Activated naive CD8-positive, alpha-beta T cell (primary cell): ENCODE data around the gene PALLD.
"Not testable (repeated sequence)": the region's sequence is repeated elsewhere in the genome, so short reads cannot be mapped to it uniquely, and the experiment has no call there.

ENCODE experiments used
- H3K27ac Mint-ChIP-seq: one replicate; pipeline ENCODE4 v1.8.0; 2021; ENCODE audit warnings: mixed read lengths
- H3K27me3 Mint-ChIP-seq: one replicate; pipeline ENCODE4 v1.8.0; 2021; ENCODE audit warnings: mixed read lengths
- H3K36me3 Mint-ChIP-seq: one replicate; pipeline ENCODE4 v1.8.0; 2021; ENCODE audit warnings: mixed read lengths
- H3K4me1 Mint-ChIP-seq: one replicate; pipeline ENCODE4 v1.8.0; 2021; ENCODE audit warnings: low read depth, mixed read lengths
- H3K4me3 Mint-ChIP-seq: one replicate; pipeline ENCODE4 v1.8.0; 2021; ENCODE audit warnings: mild to moderate bottlenecking, mixed read lengths
- H3K9me3 Mint-ChIP-seq: one replicate; pipeline ENCODE4 v1.8.0; 2021; ENCODE audit warnings: low read depth, mixed read lengths

The PALLD gene

DNA sequence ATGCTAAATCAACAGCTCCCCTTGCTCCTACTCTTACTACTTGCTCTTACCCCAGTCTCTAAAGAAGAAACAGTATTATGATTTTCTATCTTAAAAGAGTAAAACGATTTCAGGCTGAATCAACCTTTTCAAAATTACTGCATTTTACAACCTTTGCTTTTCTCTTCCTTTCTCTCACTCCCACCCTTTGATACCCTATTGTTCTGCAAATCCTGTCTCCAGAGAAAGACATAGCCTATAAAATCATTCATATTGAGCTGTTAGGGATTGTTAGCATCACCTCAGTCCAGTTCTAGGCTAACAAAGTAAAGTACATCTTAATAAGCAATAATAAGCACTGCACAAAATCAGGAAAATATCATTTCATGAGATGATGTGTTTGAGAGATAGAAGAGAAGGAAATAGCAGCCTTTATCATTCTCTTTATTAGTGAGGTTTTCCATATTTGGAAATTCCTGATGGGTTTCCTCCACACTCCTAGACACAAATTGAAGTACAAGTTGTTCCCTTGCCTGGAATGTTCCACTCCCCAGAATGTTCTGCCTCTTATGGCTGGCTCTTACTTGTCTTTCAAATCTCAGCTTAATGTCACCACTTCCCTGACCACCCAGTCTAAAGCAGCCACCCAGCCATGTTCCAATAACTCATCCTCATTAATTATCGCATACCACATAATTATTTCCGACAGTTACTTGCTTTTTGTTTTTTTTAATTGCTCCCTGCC is 219.7 kb downstream of the PALLD start:
- Mint-ChIP-seq H3K4me3 (no peak overlapping the region), H3K27me3 (peaks cover 6% of the 10 kb centered on the region), H3K36me3 (no peaks in the 10 kb centered on the region), H3K27ac (no peak overlapping the region), H3K9me3 (no peaks in the 10 kb centered on the region), H3K4me1 (no peaks in the 10 kb centered on the region)

DNA sequence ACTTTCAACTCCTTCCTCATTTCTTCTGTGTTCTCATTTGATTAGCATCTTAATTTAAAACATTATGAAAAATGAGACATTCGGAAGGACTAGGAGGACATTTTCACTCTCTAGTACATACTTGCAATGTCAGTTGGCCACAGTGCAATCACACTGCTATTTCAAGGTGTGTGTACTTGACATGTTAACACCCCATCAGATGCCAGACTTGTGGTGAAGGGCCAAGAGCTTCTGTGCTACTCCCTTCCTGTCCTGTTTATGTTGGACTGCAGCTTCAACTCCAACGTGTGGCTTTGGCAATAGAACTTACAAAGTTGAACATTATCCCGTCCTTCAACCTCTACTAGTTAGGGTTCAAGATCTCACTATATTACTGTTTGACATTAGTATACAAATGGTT is 221.0 kb downstream of the PALLD start:
- no peak overlapping the region for H3K4me3 Mint-ChIP-seq
- H3K27ac Mint-ChIP-seq = no peak overlapping the region
- H3K4me1 Mint-ChIP-seq = peaks cover 6% of the 10 kb centered on the region
- H3K27me3 Mint-ChIP-seq = peaks cover 8% of the 10 kb centered on the region
- no peaks in the 10 kb centered on the region for H3K9me3 Mint-ChIP-seq
- no peaks in the 10 kb centered on the region for H3K36me3 Mint-ChIP-seq

DNA sequence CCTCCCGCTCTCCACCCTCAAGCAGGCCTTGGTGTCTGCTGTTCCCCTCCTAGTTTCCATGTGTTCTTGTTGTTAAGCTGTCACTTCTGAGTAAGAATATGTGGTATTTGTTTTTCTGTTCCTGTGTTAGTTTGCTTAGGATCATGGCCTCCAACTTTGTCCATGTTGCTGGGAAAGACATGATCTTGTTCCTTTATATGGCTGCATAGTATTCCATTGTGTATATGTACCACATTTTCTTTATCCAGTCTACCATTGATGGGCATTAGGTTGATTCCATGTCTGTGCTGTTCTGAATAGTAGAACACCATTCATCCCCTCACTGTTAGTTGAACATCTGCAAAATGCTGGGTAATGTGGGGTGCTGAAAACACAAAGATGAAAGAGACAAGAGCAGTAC is 222.9 kb downstream of the PALLD start:
- peaks cover 9% of the 10 kb centered on the region for H3K4me1 Mint-ChIP-seq
- H3K9me3 Mint-ChIP-seq = no peaks in the 10 kb centered on the region
- H3K4me3 Mint-ChIP-seq = no peak overlapping the region
- no peaks in the 10 kb centered on the region for H3K36me3 Mint-ChIP-seq
- peaks cover 8% of the 10 kb centered on the region for H3K27me3 Mint-ChIP-seq
- no peak overlapping the region for H3K27ac Mint-ChIP-seq

DNA sequence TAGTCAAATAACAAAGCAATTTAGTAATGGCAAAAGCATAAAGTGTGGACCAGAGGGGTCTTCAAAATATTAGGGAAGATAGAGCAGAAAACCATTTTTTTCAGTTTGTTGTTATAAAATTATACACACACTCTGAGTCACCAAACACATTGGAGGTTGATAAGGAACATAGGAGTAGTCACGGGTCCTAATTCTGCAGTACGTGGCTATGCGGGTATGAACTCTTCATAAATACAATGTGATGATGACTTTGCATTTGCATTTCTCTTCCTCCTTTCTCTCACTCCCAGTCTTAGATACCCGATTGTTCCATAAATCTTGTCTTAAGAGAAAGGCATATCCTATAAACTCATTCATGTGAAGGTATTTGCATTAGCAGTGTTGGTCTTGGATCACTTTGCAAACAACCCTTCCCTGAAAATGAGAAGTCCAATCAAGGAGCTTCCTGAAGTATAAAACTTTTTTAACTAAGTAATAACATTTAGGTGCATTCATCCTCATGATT is 223.6 kb downstream of the PALLD start:
- Mint-ChIP-seq H3K27ac (no peak overlapping the region), H3K9me3 (no peaks in the 10 kb centered on the region), H3K36me3 (no peaks in the 10 kb centered on the region), H3K27me3 (peaks cover 8% of the 10 kb centered on the region), H3K4me3 (no peak overlapping the region), H3K4me1 (peaks cover 9% of the 10 kb centered on the region)

DNA sequence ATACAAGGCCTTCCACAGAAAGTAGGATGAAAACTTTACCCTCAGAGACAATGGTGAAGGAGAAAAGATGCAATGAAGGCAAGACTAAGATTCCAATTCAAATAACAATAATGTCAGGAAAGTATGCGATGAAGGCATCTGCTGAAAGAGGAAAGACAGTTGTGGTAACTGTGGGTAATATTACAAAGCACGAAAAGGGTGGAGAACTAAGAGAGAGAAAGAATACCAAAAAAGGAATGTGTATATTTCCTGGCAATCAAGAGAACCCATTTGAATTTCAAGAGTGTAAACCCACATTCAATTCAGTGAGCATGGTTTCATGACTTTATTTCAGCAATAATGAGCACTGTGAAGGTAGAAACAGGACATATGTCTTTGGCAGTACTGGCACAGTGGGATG is 225.5 kb downstream of the PALLD start:
- peaks cover 12% of the 10 kb centered on the region for H3K27me3 Mint-ChIP-seq
- H3K27ac Mint-ChIP-seq = no peak overlapping the region
- H3K36me3 Mint-ChIP-seq = no peaks in the 10 kb centered on the region
- no peak overlapping the region for H3K4me3 Mint-ChIP-seq
- H3K4me1 Mint-ChIP-seq = peaks cover 9% of the 10 kb centered on the region
- no peaks in the 10 kb centered on the region for H3K9me3 Mint-ChIP-seq

DNA sequence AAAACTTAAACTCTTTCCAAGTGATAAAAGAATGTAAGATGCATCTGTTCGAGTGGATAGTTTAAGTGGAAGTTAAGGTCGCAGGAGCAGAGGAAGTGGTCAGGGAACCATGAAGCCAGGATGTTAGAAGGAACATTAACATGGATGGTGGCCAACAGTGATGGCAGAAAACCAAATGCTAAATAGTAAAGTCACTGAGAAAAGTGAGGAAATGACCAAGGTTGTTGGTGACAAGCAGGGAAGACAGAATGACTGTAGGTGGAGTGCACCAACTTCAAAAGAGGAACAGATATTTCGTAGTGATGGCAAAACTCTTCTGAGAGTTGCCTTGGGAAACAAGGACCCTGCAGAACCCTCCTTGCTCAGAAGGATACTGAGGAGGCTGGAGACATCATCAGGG is 226.2 kb downstream of the PALLD start:
- no peak overlapping the region for H3K4me3 Mint-ChIP-seq

DNA sequence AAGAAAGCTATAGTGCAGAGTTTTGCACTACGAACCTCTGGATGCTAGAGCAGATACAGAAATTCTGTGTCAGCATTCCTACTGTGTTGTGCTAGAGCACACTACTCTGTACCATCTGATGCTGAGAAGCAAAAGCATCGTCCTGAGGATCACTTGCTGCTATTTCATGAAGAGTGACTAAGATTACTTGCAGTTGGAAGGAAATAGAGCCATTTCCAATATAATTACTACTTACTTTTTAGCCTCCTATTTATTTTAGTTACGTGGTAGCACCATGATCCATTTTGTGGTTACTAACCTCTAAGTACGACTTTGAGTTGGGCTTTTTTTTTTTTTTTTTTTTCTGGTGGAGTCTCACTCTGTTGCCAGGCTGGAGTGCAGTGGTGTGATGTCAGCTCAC is 226.7 kb downstream of the PALLD start:
- Mint-ChIP-seq H3K4me3 (no peak overlapping the region), H3K4me1 (peaks cover 9% of the 10 kb centered on the region), H3K36me3 (no peaks in the 10 kb centered on the region), H3K9me3 (no peaks in the 10 kb centered on the region), H3K27me3 (peaks cover 12% of the 10 kb centered on the region), H3K27ac (no peak overlapping the region)

More for the DNA sequence above, 226.2 kb downstream of the PALLD start:
- Mint-ChIP-seq H3K27me3 (peaks cover 12% of the 10 kb centered on the region), H3K4me1 (peaks cover 9% of the 10 kb centered on the region), H3K27ac (no peak overlapping the region), H3K36me3 (no peaks in the 10 kb centered on the region), H3K9me3 (no peaks in the 10 kb centered on the region)

DNA sequence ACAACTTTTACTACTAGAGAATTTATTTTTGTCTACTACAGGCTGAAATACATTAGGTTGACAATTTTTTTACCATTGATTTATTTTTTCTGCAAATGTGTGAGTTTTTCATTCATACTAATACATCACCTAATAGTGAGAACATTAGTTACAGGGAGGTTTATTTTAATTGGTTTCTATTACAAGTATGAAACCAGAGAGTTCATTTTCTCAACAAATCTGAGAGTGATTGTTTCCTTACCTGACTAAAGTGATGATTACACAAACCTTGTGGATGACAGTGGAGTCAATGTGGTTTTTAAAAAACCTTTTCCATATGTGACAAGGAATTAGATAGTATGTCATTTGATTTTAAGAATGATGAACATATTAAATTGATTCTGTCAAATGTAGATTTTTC is 227.4 kb downstream of the PALLD start:
- peaks cover 13% of the 10 kb centered on the region for H3K27me3 Mint-ChIP-seq

DNA sequence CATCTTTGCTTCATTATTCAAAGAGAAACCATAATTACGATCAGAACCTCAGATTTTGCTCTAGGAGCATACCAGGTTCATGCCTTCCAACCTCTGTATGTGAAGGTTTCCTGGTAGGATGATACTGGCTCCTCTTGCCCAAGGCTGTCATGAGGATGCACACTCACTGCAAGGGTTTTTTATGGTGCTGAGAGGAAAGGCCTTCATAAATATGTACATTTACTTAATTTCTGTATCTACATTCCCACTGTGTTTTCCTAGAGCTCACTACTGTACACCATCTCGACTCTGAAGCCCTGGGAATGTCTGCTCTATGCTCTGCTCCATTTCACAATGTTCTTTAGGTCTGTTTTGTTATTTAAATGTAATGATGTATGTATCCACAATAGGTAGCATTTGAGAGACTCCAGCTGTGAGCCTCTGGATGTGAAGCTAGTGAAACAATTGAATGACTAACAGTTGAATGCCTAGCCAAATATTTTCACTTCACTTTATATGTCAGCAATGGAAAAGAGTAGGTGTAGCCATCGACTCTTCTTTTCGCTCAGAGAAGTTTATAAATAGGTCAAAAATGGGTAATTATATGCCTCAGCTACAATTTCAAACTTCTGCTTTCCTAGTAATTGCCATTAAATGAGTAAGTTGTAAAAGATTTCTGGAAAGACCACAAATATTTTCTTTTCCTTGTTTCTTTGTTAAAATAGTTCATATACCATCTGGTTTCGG is 228.0 kb downstream of the PALLD start:
- Mint-ChIP-seq H3K4me1 (peaks cover 9% of the 10 kb centered on the region), H3K36me3 (no peaks in the 10 kb centered on the region), H3K9me3 (no peaks in the 10 kb centered on the region), H3K4me3 (no peak overlapping the region), H3K27me3 (peaks cover 14% of the 10 kb centered on the region), H3K27ac (no peak overlapping the region)

More for the DNA sequence above, 227.4 kb downstream of the PALLD start:
- Mint-ChIP-seq H3K9me3 (no peaks in the 10 kb centered on the region), H3K36me3 (no peaks in the 10 kb centered on the region), H3K4me3 (no peak overlapping the region), H3K27ac (no peak overlapping the region), H3K4me1 (peaks cover 9% of the 10 kb centered on the region)

DNA sequence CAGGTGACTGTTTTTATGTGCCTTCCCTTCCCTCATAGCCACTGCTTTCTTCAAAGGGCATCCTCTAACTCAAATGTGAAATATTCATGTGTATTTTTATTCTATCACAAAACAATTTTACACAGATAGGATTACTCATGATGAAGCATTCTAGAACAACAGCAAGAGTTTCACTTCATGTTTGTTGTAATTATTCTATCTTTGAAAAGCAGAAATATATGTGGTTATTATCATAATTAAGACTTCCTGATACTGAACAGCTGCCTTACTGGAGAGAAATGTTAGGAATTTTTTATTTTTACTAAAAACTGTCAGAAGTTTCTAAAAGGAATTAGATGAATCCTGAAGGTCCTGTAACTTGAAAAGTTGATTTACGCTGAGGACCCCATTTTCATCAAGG is 229.1 kb downstream of the PALLD start:
- Mint-ChIP-seq H3K4me1 (peaks cover 9% of the 10 kb centered on the region), H3K4me3 (no peak overlapping the region), H3K9me3 (no peaks in the 10 kb centered on the region), H3K27me3 (peaks cover 15% of the 10 kb centered on the region), H3K36me3 (no peaks in the 10 kb centered on the region), H3K27ac (no peak overlapping the region)

DNA sequence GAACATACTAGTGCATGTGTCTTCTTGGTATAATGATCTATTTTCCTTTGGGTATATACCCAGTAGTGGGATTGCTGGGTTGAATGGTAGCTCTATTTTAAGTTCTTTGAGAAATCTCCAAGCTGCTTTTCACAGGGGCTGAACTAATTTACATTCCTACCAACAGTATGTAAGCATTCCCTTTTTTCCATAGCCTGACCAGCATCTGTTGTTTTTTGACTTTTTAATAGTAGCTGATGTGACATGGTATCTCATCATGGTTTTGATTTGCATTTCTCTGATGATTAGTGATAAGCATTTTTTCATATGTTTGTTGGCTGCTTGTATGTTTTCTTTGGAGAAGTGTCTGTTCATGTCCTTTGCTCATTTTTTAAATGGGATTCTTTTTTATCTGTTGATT is 230.3 kb downstream of the PALLD start:
- peaks cover 13% of the 10 kb centered on the region for H3K27me3 Mint-ChIP-seq
- not testable (repeated sequence) for H3K27ac Mint-ChIP-seq

DNA sequence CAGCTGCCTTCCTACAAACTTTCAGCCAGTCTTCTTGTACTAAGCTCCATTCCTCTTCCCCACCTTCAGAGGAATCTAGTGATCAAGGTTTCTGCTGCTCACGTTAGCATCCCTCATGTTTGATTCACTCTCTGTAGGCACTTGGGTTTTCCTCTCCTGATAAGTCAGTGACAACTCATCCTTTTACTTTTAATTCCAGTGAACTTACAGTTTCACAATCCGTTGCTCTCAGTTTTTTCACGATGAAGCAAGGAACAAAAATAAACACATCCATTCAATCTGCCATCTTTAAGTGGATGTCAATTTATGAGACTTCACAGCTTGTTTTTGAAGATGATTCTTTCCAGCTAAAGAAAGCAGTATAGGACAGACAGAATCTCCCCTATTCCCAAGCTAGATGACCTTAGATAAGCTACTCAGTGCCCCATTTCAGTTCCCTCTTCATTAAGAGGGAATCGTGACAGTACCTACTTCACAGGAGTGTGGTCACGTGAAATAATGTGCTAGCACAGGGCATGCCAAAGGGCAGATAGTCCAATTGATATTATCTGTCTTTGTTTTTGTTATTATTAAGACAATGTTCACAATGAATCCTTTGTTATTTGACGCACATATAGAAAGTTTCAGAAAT is 234.3 kb downstream of the PALLD start:
- Mint-ChIP-seq H3K4me1 (no peaks in the 10 kb centered on the region), H3K9me3 (no peaks in the 10 kb centered on the region), H3K27ac (no peak overlapping the region), H3K36me3 (no peaks in the 10 kb centered on the region), H3K4me3 (no peak overlapping the region), H3K27me3 (peaks cover 15% of the 10 kb centered on the region)

More for the DNA sequence above, 230.3 kb downstream of the PALLD start:
- H3K4me1 Mint-ChIP-seq, H3K9me3 Mint-ChIP-seq, H3K36me3 Mint-ChIP-seq, H3K4me3 Mint-ChIP-seq: not testable (repeated sequence)

DNA sequence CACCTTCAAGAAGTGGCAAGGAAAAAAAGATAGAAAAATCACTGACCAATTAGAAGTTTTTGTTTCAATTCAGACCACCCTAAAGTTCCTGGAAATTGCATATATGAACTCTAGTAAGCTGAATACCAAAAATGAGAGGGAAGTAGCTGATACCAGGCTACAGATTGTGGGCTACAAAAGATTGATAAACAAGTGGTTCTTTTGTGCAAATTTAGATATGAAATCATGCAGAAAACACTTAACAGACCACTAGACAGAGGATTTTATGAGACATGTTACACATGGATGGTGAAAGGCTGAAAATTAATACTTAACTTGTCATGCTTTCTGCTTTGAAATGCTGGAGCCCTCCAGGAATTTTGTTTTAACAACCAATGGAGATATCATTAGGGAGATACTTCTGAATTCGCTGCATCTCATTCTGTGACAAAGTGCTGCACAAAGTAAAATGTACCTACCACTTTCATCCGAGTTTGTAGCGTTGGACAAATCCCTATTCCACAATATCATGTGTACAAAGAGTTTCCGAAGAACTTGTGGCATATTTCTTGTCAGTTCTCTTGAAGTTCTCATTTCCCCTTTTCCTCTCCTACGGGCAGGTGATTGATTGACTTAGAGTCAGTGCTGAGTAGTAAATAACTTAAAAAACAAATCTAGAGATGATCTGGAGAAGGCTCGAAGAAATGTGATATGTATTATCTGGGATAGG is 235.0 kb downstream of the PALLD start:
- Mint-ChIP-seq H3K4me1 (no peaks in the 10 kb centered on the region), H3K36me3 (no peaks in the 10 kb centered on the region), H3K4me3 (no peak overlapping the region), H3K27ac (no peak overlapping the region), H3K27me3 (peaks cover 13% of the 10 kb centered on the region), H3K9me3 (no peaks in the 10 kb centered on the region)

DNA sequence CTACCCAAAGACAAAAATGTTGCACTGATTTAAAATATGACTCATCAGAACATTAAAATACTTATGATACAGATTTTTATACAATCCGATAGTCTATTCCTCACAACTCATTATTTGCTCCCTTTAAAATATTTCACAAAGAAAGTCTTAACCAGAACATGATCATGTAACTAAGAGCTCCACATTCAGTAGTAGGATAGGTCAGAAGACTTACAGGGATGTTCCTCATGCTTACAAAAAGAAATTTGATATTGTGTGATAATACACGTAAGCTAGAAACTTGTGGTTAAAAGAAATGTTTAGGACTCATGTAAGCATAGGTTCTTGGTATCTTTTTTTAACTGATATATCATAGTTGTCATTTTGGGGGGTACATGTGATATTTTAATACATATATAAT is 235.9 kb downstream of the PALLD start:
- no peaks in the 10 kb centered on the region for H3K36me3 Mint-ChIP-seq
- no peaks in the 10 kb centered on the region for H3K9me3 Mint-ChIP-seq
- no peaks in the 10 kb centered on the region for H3K4me1 Mint-ChIP-seq
- H3K27ac Mint-ChIP-seq = no peak overlapping the region
- no peak overlapping the region for H3K4me3 Mint-ChIP-seq
- peaks cover 11% of the 10 kb centered on the region for H3K27me3 Mint-ChIP-seq
